Adrenal gland (tissue), 12 donors: ENCODE measurements around the gene PAPOLB. TPM values are rescaled to one million over a fixed set of nuclear protein-coding genes. Genes with fewer than 3 reads are reported as not detected.

Experiments
- DNase-seq, 7 donors: peaks; one replicate each; pipeline ENCODE4 v3.0.0-alpha.2; 2019 to 2020
- H3K27ac ChIP-seq, 5 donors: fragments of 200-600 bp; sonication (generic) in 4 of 5; 1 replicate in 3 of 5; 2 replicates in 2 of 5; pipeline versions ENCODE4 v1.5.1 to v1.8.0; 2016 to 2020; ENCODE audit warnings: mild to moderate bottlenecking in 1 of 5
- H3K27me3 ChIP-seq: fragments of 200-600 bp; 2 replicates; pipeline ENCODE4 v1.8.0; 2021
- H3K36me3 ChIP-seq, 2 donors: fragments of 200-600 bp; replicated peaks in 1 of 2; 1 replicate in 1 of 2; 2 replicates in 1 of 2; pipeline versions ENCODE4 v1.5.1 to v1.8.0; 2018 to 2022
- H3K4me1 ChIP-seq, 2 donors: fragments of 200-600 bp; replicated peaks in 1 of 2; 1 replicate in 1 of 2; 2 replicates in 1 of 2; pipeline versions ENCODE4 v1.5.1 to v1.8.0; 2018 to 2021
- H3K4me3 ChIP-seq, 4 donors: fragments of 200-600 bp; sonication (generic) in 3 of 4; one replicate each; pipeline ENCODE4 v1.5.1; 2016 to 2018
- H3K9me3 ChIP-seq, 3 donors: fragments of 200-600 bp; sonication (generic) in 1 of 3; replicated peaks in 1 of 3; 1 replicate in 2 of 3; 2 replicates in 1 of 3; pipeline versions ENCODE4 v1.5.1 to v1.8.0; 2016 to 2021
- CTCF ChIP-seq, 6 experiments: fragments of 450-650 bp in 4 of 6; fragments of 200-600 bp in 2 of 6; sonication (generic) in 1 of 6; IDR thresholded peaks; 1 replicate in 5 of 6; 2 replicates in 1 of 6; pipeline versions ENCODE4 v1.5.1 to v1.8.0; 2016 to 2021; ENCODE audit warnings: antibody characterized with exemption in 6 of 6, mild to moderate bottlenecking in 2 of 6, moderate library complexity in 1 of 6
- POLR2A ChIP-seq, 2 donors: fragments of 450-650 bp; IDR thresholded peaks; one replicate each; pipeline ENCODE4 v1.6.1; 2017; ENCODE audit warnings: antibody characterized with exemption in 2 of 2, mild to moderate bottlenecking in 2 of 2, moderate library complexity in 1 of 2
- WGBS, 4 donors: extraction: QIAGEN DNeasy Blood & Tissue Kit in 2 of 4; methylation state at CpG; one replicate each; pipeline versions ENCODE4 v1.1.5 to v1.1.7; 2013 to 2017; 5-methylcytosine and 5-hydroxymethylcytosine counted together
- intact Hi-C, 2 donors: fragments of 100-400 bp; cut with DNase I; formaldehyde crosslinking; loops; one replicate each; pipeline versions ENCODE4 v1.14.1 to v1.15.0; 2022 to 2023
- polyA plus RNA-seq, 3 donors: library from polyadenylated mRNA; stranded (reverse); fragments of 200-250 nt in 2 of 3; fragments of 350-450 nt in 1 of 3; fragmentation: Illumina TruSeq in 1 of 3; extraction: RNeasy Lipid Tissue Mini Kit (QIAGEN cat#74804) in 1 of 3; gene quantifications; one replicate each; pipeline ENCODE4 v1.2.3, GENCODE V29; 2013 to 2014
- total RNA-seq, 9 donors: library from RNA; depleted of rRNA in 4 of 9; stranded (reverse); fragments of >200 nt in 4 of 9; fragments of 120-200 nt in 1 of 9; fragmentation: NEBNext Ultra II Directional in 1 of 9; extraction: Animal tissue kit (Norgen Biotek cat#: 25700) in 1 of 9; gene quantifications; one replicate each; pipeline versions ENCODE4 v1.1.0 to v1.2.4, GENCODE V29; 2013 to 2023
- donor health status: healthy with polysubstance abuse.
- donor health status: Bipolar disorder and iron deficiency.
- donor health status: DM: yes; HTN: yes; CAD: no.
- donor health status: DM: no; HTN: no; CAD: no.
- donor health status: DM: no; HTN: no; CAD: no.
- donor health status: DM: yes; HTN: yes; CAD: no.

PAPOLB gene
- total and polyA plus RNA-seq, 12 donors: 0.04 to 0.11 (median 0.08) TPM; not detected in 9

DNA sequence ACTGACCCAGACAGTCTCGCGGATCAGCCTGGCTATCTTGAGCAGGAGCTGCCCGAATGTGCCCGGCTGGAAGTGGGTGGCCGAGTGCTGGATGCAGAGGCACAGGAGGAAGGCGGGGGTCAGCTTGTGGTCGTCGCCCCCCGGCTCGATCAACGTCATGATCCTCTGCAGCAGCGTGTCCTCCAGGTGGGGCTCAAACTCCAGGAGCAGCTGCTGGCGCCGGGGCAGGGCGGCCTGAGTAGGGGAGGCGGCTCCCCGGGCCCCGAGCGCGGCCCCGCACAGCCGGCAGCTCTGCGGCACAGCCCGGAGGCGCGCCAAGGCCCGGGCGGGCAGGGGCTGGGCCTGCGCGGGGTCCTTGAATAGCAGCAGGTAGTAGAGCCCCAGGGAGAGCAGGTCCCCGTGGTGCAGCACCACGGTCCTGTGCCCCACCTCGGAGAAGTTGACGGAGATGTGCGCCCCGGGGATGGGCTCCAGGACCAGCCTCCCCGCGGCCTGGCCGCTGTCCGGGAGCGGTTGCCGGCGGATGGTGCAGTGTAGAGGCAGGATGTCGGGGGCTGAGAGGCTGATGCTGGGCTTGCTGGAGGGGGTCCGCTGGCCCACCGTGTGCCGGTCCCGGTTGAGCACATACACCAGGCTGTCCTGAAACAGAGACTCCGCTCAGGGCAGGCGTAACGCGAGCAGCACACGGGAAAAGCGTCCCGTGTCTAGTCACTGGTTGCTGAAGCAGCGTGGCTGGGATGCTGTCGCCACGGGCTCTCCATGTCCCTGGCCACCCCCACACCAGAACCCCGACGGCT, 27.0 kb downstream of the PAPOLB start:
- H3K9me3 ChIP-seq: no peaks in the 10 kb centered on the region
- H3K4me3 ChIP-seq: no peak overlapping the region
- no peaks in the 10 kb centered on the region for H3K27me3 ChIP-seq
- 89 to 96% (median 93%) methylated on average over 17 to 60 of the region's 60 CpGs for WGBS, 4 donors
- intact Hi-C loops: no loop called here
- no peak overlapping the region for H3K27ac ChIP-seq
- TF ChIP-seq POLR2A (IDR thresholded peaks at IDR 0.05): no peak
- no peaks in the 10 kb centered on the region for H3K4me1 ChIP-seq
- no peaks in the 10 kb centered on the region for H3K36me3 ChIP-seq
- peak in 1 of 7 donors; percentile 13 for DNase-seq

- 77 to 88% (median 84%) methylated on average over 22 to 36 of the region's 36 CpGs for WGBS, 4 donors
- H3K27me3 ChIP-seq: no peaks in the 10 kb centered on the region
- intact Hi-C loops: no loop called here
- no peak for TF ChIP-seq POLR2A (IDR thresholded peaks at IDR 0.05)
- no peak for TF ChIP-seq CTCF (IDR thresholded peaks at IDR 0.05)
- no peaks in the 10 kb centered on the region for H3K36me3 ChIP-seq
- DNase-seq: no peak
- no peak overlapping the region for H3K27ac ChIP-seq
- H3K4me3 ChIP-seq: no peak overlapping the region
- H3K4me1 ChIP-seq: no peaks in the 10 kb centered on the region
- H3K9me3 ChIP-seq: no peaks in the 10 kb centered on the region
These were observed 27.9 kb downstream of the PAPOLB start for GRCh38 chr7:4833691-4834600.

GRCh38 chr7:4833176-4833575, 28.7 kb downstream of the PAPOLB start:
- H3K27me3 ChIP-seq: no peaks in the 10 kb centered on the region
- H3K4me3 ChIP-seq: no peak overlapping the region
- intact Hi-C loops: no loop called here
- H3K4me1 ChIP-seq: no peaks in the 10 kb centered on the region
- no peak for DNase-seq
- no peaks in the 10 kb centered on the region for H3K9me3 ChIP-seq
- 82 to 92% (median 86%) methylated on average over 17 of the region's 17 CpGs for WGBS, 4 donors
- no peaks in the 10 kb centered on the region for H3K36me3 ChIP-seq
- no peak overlapping the region for H3K27ac ChIP-seq
- no peak for TF ChIP-seq CTCF (IDR thresholded peaks at IDR 0.05)
- TF ChIP-seq POLR2A (IDR thresholded peaks at IDR 0.05): no peak

GRCh38 chr7:4832711-4833110, 29.1 kb downstream of the PAPOLB start:
- intact Hi-C loops: no loop called here
- Histone ChIP-seq H3K4me1 (no peaks in the 10 kb centered on the region), H3K27me3 (no peaks in the 10 kb centered on the region), H3K27ac (no peak overlapping the region), H3K4me3 (no peak overlapping the region), H3K9me3 (no peaks in the 10 kb centered on the region), H3K36me3 (no peaks in the 10 kb centered on the region)
- DNase-seq: no peak
- 86 to 95% (median 93%) methylated on average over 15 to 16 of the region's 16 CpGs for WGBS, 4 donors
- no peak for TF ChIP-seq POLR2A (IDR thresholded peaks at IDR 0.05)
